ENCODE data around the gene FZD4. TPM values are rescaled to one million over a fixed set of nuclear protein-coding genes. Genes with fewer than 3 reads are reported as not detected.
A peak's percentile ranks its signal among the peaks of the same experiment; 100 is the strongest.

The FZD4 gene
- total RNA-seq, 2 experiments from 2014 or later: not detected

DNA sequence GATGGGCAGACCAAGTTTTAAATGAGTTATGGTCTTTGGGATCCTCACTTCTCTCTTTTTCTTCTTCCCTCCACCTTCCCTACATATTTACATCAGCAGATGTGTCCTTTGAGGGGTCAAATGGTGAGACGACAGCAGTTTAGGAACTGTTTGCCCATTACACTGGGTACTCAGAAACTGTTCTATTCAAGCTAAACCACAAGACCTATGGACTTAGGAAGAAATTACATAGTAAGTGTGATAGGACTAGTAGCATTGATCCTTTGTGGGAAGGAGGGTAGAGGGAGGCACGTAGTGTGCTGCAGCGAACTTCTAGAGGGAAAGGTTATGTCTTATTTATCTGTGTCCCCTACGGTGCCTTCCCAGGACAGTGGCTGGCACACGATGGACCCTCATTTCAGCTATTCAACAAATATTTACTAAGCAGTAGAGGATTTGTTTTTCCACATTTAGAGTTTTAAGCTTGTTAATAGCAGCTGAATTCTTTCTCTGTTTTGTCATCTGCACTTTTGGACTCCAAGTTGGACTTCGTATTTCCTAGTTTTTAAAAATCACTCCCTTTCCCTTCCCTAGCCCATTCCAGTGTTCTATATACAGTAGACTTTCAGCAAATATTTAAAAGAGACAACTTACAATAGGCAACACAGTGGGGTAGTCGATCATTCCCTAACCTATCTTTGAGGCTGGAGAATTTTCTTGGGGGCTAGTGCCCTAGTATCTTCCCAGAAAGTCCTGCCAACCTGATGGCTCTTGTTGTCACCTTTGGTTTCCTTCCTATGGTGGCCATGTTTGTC is 13.9 kb downstream of the FZD4 start:
- H3K4me3 ChIP-seq (ENCODE audit: low read length): no peak overlapping the region
- no peaks in the 10 kb centered on the region for H3K9me3 ChIP-seq (ENCODE audit: control insufficient read depth in 1 of 2, insufficient read depth in 1 of 2, low read length in 2 of 2)
- ChIA-PET POLR2A (no interaction called here), CTCF (no interaction called here)
- DNase-seq (no peak), ATAC-seq (ENCODE audit: poor library complexity) (no peak)
- Mint-ChIP-seq H3K27me3 (peaks cover 5% of the 10 kb centered on the region), H3K27ac (no peak overlapping the region), H3K4me1 (ENCODE audit: low read depth) (no peaks in the 10 kb centered on the region), H3K36me3 (ENCODE audit: low read depth) (no peaks in the 10 kb centered on the region), H3K9me3 (no peaks in the 10 kb centered on the region), H3K4me3 (no peak overlapping the region)
- H3K4me1 ChIP-seq (ENCODE audit: insufficient read depth, low read length): no peaks in the 10 kb centered on the region
- TF ChIP-seq, protein P1, sequence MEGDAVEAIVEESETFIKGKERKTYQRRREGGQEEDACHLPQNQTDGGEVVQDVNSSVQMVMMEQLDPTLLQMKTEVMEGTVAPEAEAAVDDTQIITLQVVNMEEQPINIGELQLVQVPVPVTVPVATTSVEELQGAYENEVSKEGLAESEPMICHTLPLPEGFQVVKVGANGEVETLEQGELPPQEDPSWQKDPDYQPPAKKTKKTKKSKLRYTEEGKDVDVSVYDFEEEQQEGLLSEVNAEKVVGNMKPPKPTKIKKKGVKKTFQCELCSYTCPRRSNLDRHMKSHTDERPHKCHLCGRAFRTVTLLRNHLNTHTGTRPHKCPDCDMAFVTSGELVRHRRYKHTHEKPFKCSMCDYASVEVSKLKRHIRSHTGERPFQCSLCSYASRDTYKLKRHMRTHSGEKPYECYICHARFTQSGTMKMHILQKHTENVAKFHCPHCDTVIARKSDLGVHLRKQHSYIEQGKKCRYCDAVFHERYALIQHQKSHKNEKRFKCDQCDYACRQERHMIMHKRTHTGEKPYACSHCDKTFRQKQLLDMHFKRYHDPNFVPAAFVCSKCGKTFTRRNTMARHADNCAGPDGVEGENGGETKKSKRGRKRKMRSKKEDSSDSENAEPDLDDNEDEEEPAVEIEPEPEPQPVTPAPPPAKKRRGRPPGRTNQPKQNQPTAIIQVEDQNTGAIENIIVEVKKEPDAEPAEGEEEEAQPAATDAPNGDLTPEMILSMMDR (IDR thresholded peaks at IDR 0.05): no peak
- no peaks in the 10 kb centered on the region for H3K36me3 ChIP-seq (ENCODE audit: insufficient read depth, low read length)
- no peaks in the 10 kb centered on the region for H3K27me3 ChIP-seq (ENCODE audit: control insufficient read depth in 1 of 2, insufficient read depth in 2 of 2, low read length in 2 of 2)
- intact Hi-C loops (cut with DNase I, micrococcal nuclease): no loop called here
- no peak overlapping the region for H3K27ac ChIP-seq (ENCODE audit: low read depth in 1 of 2, low read length in 2 of 2)

DNA sequence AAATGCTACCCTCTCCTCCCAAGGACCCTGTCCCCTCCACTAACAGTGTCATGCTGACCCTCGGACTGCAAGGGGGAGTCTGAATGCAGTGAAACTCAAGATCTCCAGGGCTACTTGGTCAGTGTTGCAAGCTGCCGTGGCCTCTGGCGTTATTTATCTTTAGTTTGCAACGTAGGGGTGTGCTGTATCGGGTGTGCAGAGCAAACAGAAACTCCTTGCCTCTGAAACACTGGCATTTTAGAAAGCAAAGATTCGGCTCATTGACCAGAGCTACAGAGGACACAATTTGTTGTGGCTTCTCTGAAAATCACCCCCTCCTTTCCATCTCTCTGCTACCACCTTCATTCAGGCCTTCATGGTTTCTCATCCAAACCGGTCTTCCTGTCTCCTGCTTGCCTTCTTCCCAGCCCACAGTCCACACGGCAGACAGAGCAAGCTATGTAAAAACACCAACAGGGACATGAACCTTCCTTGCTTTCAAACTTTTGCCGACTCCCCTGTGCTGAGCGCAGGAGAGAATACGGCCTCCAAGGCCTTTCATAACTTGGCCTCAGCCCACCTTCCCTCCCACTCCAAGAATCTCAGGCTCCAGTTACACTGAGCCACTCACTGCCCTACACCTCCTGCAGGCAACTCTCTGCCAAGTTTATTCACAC is 14.9 kb downstream of the FZD4 start:
- no peak overlapping the region for H3K4me3 ChIP-seq (ENCODE audit: low read length)
- H3K9me3 ChIP-seq (ENCODE audit: control insufficient read depth in 1 of 2, insufficient read depth in 1 of 2, low read length in 2 of 2): no peaks in the 10 kb centered on the region
- DNase-seq: no peak
- no peaks in the 10 kb centered on the region for H3K36me3 ChIP-seq (ENCODE audit: insufficient read depth, low read length)
- ChIA-PET POLR2A (no interaction called here), CTCF (interaction anchor here (1.1 kb wide), 1 partner anchor 372 kb away, joined by 3 read pairs; no protein-coding TSS in a partner anchor)
- H3K27ac Mint-ChIP-seq: no peak overlapping the region
- H3K9me3 Mint-ChIP-seq: no peaks in the 10 kb centered on the region
- no peak overlapping the region for H3K4me3 Mint-ChIP-seq
- H3K27ac ChIP-seq (ENCODE audit: low read depth in 1 of 2, low read length in 2 of 2): no peak overlapping the region
- TF ChIP-seq, protein P1 (IDR thresholded peaks at IDR 0.05): no peak
- H3K36me3 Mint-ChIP-seq (ENCODE audit: low read depth): no peaks in the 10 kb centered on the region
- intact Hi-C loops (cut with DNase I, micrococcal nuclease): no loop called here
- no peaks in the 10 kb centered on the region for H3K4me1 ChIP-seq (ENCODE audit: insufficient read depth, low read length)
- peaks cover 4% of the 10 kb centered on the region for H3K27me3 Mint-ChIP-seq
- no peaks in the 10 kb centered on the region for H3K4me1 Mint-ChIP-seq (ENCODE audit: low read depth)
- no peak for ATAC-seq (ENCODE audit: poor library complexity)
- H3K27me3 ChIP-seq (ENCODE audit: control insufficient read depth in 1 of 2, insufficient read depth in 2 of 2, low read length in 2 of 2): no peaks in the 10 kb centered on the region

GRCh38 chr11:86938900-86939880 is 16.0 kb downstream of the FZD4 start:
- Histone ChIP-seq H3K4me3 (ENCODE audit: low read length) (no peak overlapping the region), H3K4me1 (ENCODE audit: insufficient read depth, low read length) (no peaks in the 10 kb centered on the region), H3K27me3 (ENCODE audit: control insufficient read depth in 1 of 2, insufficient read depth in 2 of 2, low read length in 2 of 2) (no peaks in the 10 kb centered on the region), H3K27ac (ENCODE audit: low read depth in 1 of 2, low read length in 2 of 2) (no peak overlapping the region), H3K36me3 (ENCODE audit: insufficient read depth, low read length) (no peaks in the 10 kb centered on the region), H3K9me3 (ENCODE audit: control insufficient read depth in 1 of 2, insufficient read depth in 1 of 2, low read length in 2 of 2) (no peaks in the 10 kb centered on the region)
- Mint-ChIP-seq H3K4me3 (no peak overlapping the region), H3K36me3 (ENCODE audit: low read depth) (no peaks in the 10 kb centered on the region), H3K9me3 (no peaks in the 10 kb centered on the region), H3K27me3 (peaks cover 4% of the 10 kb centered on the region), H3K27ac (no peak overlapping the region), H3K4me1 (ENCODE audit: low read depth) (no peaks in the 10 kb centered on the region)
- ChIA-PET CTCF (interaction anchor here (0.6 to 1.3 kb wide), 11 partner anchors 8 to 865 kb away, joined by 3 to 10 read pairs (median 4); no protein-coding TSS in a partner anchor), POLR2A (no interaction called here)
- intact Hi-C loops (cut with DNase I, micrococcal nuclease): loop anchor here (1.0 kb wide), 2 partner anchors 351 to 482 kb away; no protein-coding TSS in a partner anchor
- ATAC-seq (ENCODE audit: poor library complexity): peak; percentile 46
- peak in 3 of 14 experiments; percentile 53 to 60 (median 53) for DNase-seq
- TF ChIP-seq, protein P1 (IDR thresholded peaks at IDR 0.05): peak; percentile 71

Measured in CD4-positive, alpha-beta T cell (primary cell).